Spleen (tissue), 7 donors: ENCODE measurements around the gene ACR.
"Not testable (repeated sequence)": the region's sequence is repeated elsewhere in the genome, so short reads cannot be mapped to it uniquely, and the experiment has no call there.

Experiments used
- CTCF ChIP-seq, 11 experiments: fragments of 200-600 bp in 7 of 11; fragments of 450-650 bp in 4 of 11; sonication (generic) in 4 of 11; IDR thresholded peaks in 8 of 11; conservative IDR thresholded peaks in 3 of 11; 1 replicate in 7 of 11; 2 replicates in 4 of 11; pipeline versions ENCODE4 v1.4.0 to v1.8.0; 2016 to 2021; ENCODE audit warnings: antibody characterized with exemption in 11 of 11, inconsistent platforms in 4 of 11, mild to moderate bottlenecking in 1 of 11
- POLR2A ChIP-seq, 3 donors: fragments of 450-650 bp; IDR thresholded peaks; one replicate each; pipeline ENCODE4 v1.5.1; 2017; ENCODE audit warnings: antibody characterized with exemption in 3 of 3, mild to moderate bottlenecking in 1 of 3
- donor health status: DM: no; HTN: no; CAD: no; lungs with moderate emphysema.
- donor health status: DM: no; HTN: no; CAD: no.
- donor health status: DM: no; HTN: no; CAD: no.

DNA sequence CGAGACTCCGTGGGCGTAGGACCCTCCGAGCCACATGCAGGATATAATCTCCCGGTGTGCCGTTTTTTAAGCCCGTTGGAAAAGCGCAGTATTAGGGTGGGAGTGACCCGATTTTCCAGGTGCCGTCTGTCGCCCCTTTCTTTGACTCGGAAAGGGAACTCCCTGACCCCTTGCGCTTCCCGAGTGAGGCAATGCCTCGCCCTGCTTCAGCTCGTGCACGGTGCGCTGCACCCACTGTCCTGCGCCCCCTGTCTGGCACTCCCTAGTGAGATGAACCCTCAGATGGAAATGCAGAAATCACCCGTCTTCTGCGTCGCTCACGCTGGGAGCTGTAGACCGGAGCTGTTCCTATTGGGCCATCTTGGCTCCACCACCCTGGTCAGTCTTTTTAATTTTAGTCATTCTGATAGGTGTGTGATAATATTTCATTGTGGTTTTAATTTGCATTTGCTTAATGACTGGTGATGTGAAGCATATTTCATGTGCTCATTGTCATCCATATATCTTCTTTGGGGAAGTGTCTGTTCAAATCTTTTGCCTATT, 19.0 kb downstream of the ACR start:
- TF ChIP-seq CTCF (IDR thresholded peaks at IDR 0.05 in 8 of 11, conservative IDR thresholded peaks at IDR 0.05 in 3 of 11), result peak in 10 of 11 experiments; percentile 28 to 63 (median 52)
- TF ChIP-seq POLR2A (IDR thresholded peaks at IDR 0.05), result not testable (repeated sequence)
